IMR-90 (cell line): ENCODE data around the gene SLC23A2. TPM values are rescaled to one million over a fixed set of nuclear protein-coding genes. Genes with fewer than 3 reads are reported as not detected.
A peak's percentile ranks its signal among the peaks of the same experiment; 100 is the strongest.

Source experiments
- ATAC-seq: fragments of 200-7000 bp; cut with Tn5 transposase; 2 replicates; pipeline ENCODE4 v1.9.1; 2020; ENCODE audit warnings: low read depth, mild to moderate bottlenecking, moderate library complexity
- BruUV-seq: library from RNA; stranded (reverse); fragments of 400-500 nt; replicated peaks from 2 replicates; lab custom pipeline; 2021; lab: Mats Ljungman, UMichigan
- CTCF ChIA-PET: fragments of 300-600 bp; formaldehyde crosslinking; extraction: SDS; loops from one replicate; lab custom pipeline; 2021; ENCODE audit warnings: antibody characterized with exemption; lab: Yijun Ruan, JAX
- POLR2A ChIA-PET: fragments of 300-600 bp; sonication (Branson Sonifier 250); formaldehyde crosslinking; loops from one replicate; lab custom pipeline; 2022; ENCODE audit warnings: antibody characterized with exemption; ENCODE audit not compliant: unreplicated experiment; lab: Charles Lee
- DNase-seq: peaks from one replicate; pipeline ENCODE4 v3.0.0; 2013
- H2AFZ ChIP-seq: replicated peaks from 2 replicates; pipeline ENCODE3; 2013; ENCODE audit warnings: low read length, mild to moderate bottlenecking; ENCODE audit not compliant: poor library complexity
- H2AK5ac ChIP-seq: 2 replicates; pipeline ENCODE4 v1.6.1; 2013; ENCODE audit warnings: low read depth, low read length, inconsistent platforms
- H2AK9ac ChIP-seq: replicated peaks from 2 replicates; pipeline ENCODE3; 2013; ENCODE audit warnings: mild to moderate bottlenecking, low read depth, low read length, moderate library complexity; ENCODE audit not compliant: poor library complexity
- H2BK120ac ChIP-seq: 2 replicates; pipeline ENCODE4 v1.6.1; 2013; ENCODE audit warnings: low read depth, low read length, inconsistent platforms
- H2BK15ac ChIP-seq: 3 replicates; pipeline ENCODE4 v1.6.1; 2013; ENCODE audit warnings: low read depth, low read length, inconsistent platforms
- H2BK20ac ChIP-seq: 2 replicates; pipeline ENCODE4 v1.6.1; 2013; ENCODE audit warnings: low read depth, mild to moderate bottlenecking, inconsistent platforms, low read length, moderate library complexity
- H2BK5ac ChIP-seq: 2 replicates; pipeline ENCODE4 v1.6.1; 2013; ENCODE audit warnings: mild to moderate bottlenecking, low read depth, low read length, inconsistent platforms; ENCODE audit not compliant: poor library complexity, severe bottlenecking
- H3K14ac ChIP-seq: replicated peaks from 2 replicates; pipeline ENCODE4 v1.6.1; 2013; ENCODE audit warnings: low read depth, low read length, inconsistent platforms
- H3K18ac ChIP-seq: 2 replicates; pipeline ENCODE4 v1.6.1; 2013; ENCODE audit warnings: low read depth, low read length, control low read depth
- H3K23ac ChIP-seq: 2 replicates; pipeline ENCODE4 v1.6.1; 2013; ENCODE audit warnings: low read depth, low read length, inconsistent platforms
- H3K27ac ChIP-seq: 2 replicates; pipeline ENCODE4 v1.5.1; 2013; ENCODE audit warnings: mild to moderate bottlenecking, control low read depth, low read length; ENCODE audit not compliant: insufficient read depth
- H3K27me3 ChIP-seq: 2 replicates; pipeline ENCODE4 v1.6.1; 2013; ENCODE audit warnings: low read length; ENCODE audit not compliant: control insufficient read depth, insufficient read depth
- H3K36me3 ChIP-seq: 2 replicates; pipeline ENCODE4 v1.6.1; 2013; ENCODE audit warnings: low read length, mixed read lengths; ENCODE audit not compliant: control insufficient read depth, insufficient read depth
- H3K4ac ChIP-seq: 2 replicates; pipeline ENCODE4 v1.6.1; 2013; ENCODE audit warnings: low read depth, low read length, inconsistent platforms
- H3K4me1 ChIP-seq: 2 replicates; pipeline ENCODE4 v1.6.1; 2013; ENCODE audit warnings: low read length, mixed read lengths; ENCODE audit not compliant: control insufficient read depth, insufficient read depth
- H3K4me2 ChIP-seq: 2 replicates; pipeline ENCODE4 v1.6.1; 2013; ENCODE audit warnings: low read depth, mild to moderate bottlenecking, control low read depth, low read length, moderate library complexity
- H3K4me3 ChIP-seq: 2 replicates; pipeline ENCODE4 v1.5.1; 2013; ENCODE audit warnings: low read depth, mild to moderate bottlenecking, control low read depth, low read length, moderate library complexity; ENCODE audit not compliant: insufficient read depth
- H3K56ac ChIP-seq: 2 replicates; pipeline ENCODE4 v1.6.1; 2013; ENCODE audit warnings: low read length, inconsistent platforms; ENCODE audit not compliant: insufficient read depth; ENCODE audit errors: extremely low read depth
- H3K79me1 ChIP-seq, 2 experiments: 2 replicates each; pipeline ENCODE4 v1.6.1; 2013; ENCODE audit warnings: low read length in 2 of 2, inconsistent platforms in 1 of 2, low read depth in 1 of 2
- H3K9ac ChIP-seq: 2 replicates; pipeline ENCODE4 v1.6.1; 2013; ENCODE audit warnings: low read depth, low read length, control low read depth
- H3K9me1 ChIP-seq: 2 replicates; pipeline ENCODE4 v1.6.1; 2013; ENCODE audit warnings: low read length, inconsistent platforms; ENCODE audit not compliant: insufficient read depth
- H3K9me3 ChIP-seq: 2 replicates; pipeline ENCODE4 v1.6.1; 2013; ENCODE audit warnings: low read length; ENCODE audit not compliant: control insufficient read depth, insufficient read depth
- H4K20me1 ChIP-seq: 2 replicates; pipeline ENCODE4 v1.6.1; 2013; ENCODE audit warnings: low read length, inconsistent platforms; ENCODE audit not compliant: insufficient read depth
- H4K5ac ChIP-seq: 2 replicates; pipeline ENCODE4 v1.6.1; 2013; ENCODE audit warnings: mild to moderate bottlenecking, low read depth, low read length, control low read depth
- H4K8ac ChIP-seq, 2 experiments: 2 replicates each; pipeline ENCODE4 v1.6.1; 2013; ENCODE audit warnings: low read depth in 2 of 2, low read length in 2 of 2, control low read depth in 1 of 2, inconsistent platforms in 1 of 2
- H4K91ac ChIP-seq: 2 replicates; pipeline ENCODE4 v1.6.1; 2013; ENCODE audit warnings: low read depth, low read length, inconsistent platforms; ENCODE audit not compliant: insufficient read depth
- BHLHE40 ChIP-seq: fragments of 150-350 bp; IDR thresholded peaks from 2 replicates; pipeline ENCODE4 v1.6.1; 2016; ENCODE audit warnings: mild to moderate bottlenecking, low read depth, low read length
- CEBPB ChIP-seq: IDR thresholded peaks from 2 replicates; pipeline ENCODE4 v1.6.1; 2012; ENCODE audit warnings: low read depth, low read length, improper control_type of control experiment
- CHD1 ChIP-seq: IDR thresholded peaks from 2 replicates; pipeline ENCODE4 v1.6.1; 2012; ENCODE audit warnings: low read depth, low read length, improper control_type of control experiment
- FOS ChIP-seq: fragments of 150-350 bp; IDR thresholded peaks from 2 replicates; pipeline ENCODE4 v1.6.1; 2016; ENCODE audit warnings: low read depth, low read length
- MAFK ChIP-seq: IDR thresholded peaks from 2 replicates; pipeline ENCODE4 v1.6.1; 2012; ENCODE audit warnings: low read depth, low read length, improper control_type of control experiment
- MAZ ChIP-seq: IDR thresholded peaks from 2 replicates; pipeline ENCODE4 v1.6.1; 2012; ENCODE audit warnings: low read depth, mild to moderate bottlenecking, low read length, improper control_type of control experiment, moderate library complexity, borderline replicate concordance
- MXI1 ChIP-seq: IDR thresholded peaks from 2 replicates; pipeline ENCODE4 v1.6.1; 2012; ENCODE audit warnings: low read depth, mild to moderate bottlenecking, low read length, moderate library complexity, borderline replicate concordance
- NFE2L2 ChIP-seq: fragments of 150-350 bp; IDR thresholded peaks from 2 replicates; pipeline ENCODE4 v1.6.1; 2016; ENCODE audit warnings: low read depth, mild to moderate bottlenecking, low read length
- POLR2A ChIP-seq: IDR thresholded peaks from 2 replicates; pipeline ENCODE4 v1.6.1; 2012; ENCODE audit warnings: mild to moderate bottlenecking, low read depth, low read length
- RAD21 ChIP-seq: IDR thresholded peaks from 2 replicates; pipeline ENCODE4 v1.6.1; 2012; ENCODE audit warnings: low read length, improper control_type of control experiment
- RCOR1 ChIP-seq: IDR thresholded peaks from 2 replicates; pipeline ENCODE4 v1.6.1; 2012; ENCODE audit warnings: mild to moderate bottlenecking, low read length, improper control_type of control experiment; ENCODE audit not compliant: insufficient replicate concordance
- RFX5 ChIP-seq: IDR thresholded peaks from 2 replicates; pipeline ENCODE4 v1.8.0; 2012; ENCODE audit warnings: low read depth, mild to moderate bottlenecking, low read length, moderate library complexity
- SMC3 ChIP-seq: fragments of 150-350 bp; IDR thresholded peaks from 2 replicates; pipeline ENCODE4 v1.6.1; 2016; ENCODE audit warnings: low read depth, mild to moderate bottlenecking, antibody characterized with exemption, low read length, moderate library complexity
- WGBS, 2 experiments: methylation state at CpG; one replicate each; pipeline versions ENCODE4 v1.1.5 to v1.1.7; 2013; ENCODE audit warnings: missing lambda C conversion rate in 2 of 2; ENCODE audit not compliant: insufficient read length in 1 of 2; ENCODE audit errors: extremely low coverage in 2 of 2; 5-methylcytosine and 5-hydroxymethylcytosine counted together
- dilution Hi-C: fragments of 300-500 bp; cut with HindIII; formaldehyde crosslinking; loops from one replicate; pipeline ENCODE4 v1.14.3; 2018; ENCODE audit warnings: low sequenced_read_pairs; ENCODE audit not compliant: unreplicated experiment
- in situ Hi-C: fragments of 300-500 bp; cut with MboI; formaldehyde crosslinking; loops from 3 replicates; pipeline ENCODE4 v1.14.3; 2019; ENCODE audit warnings: low sequenced_read_pairs, inconsistent platforms, mixed read lengths
- intact Hi-C: fragments of 100-400 bp; cut with micrococcal nuclease; formaldehyde crosslinking; loops from 2 replicates; pipeline ENCODE4 v1.10.0; 2022
- polyA plus RNA-seq, 3 experiments: library from polyadenylated mRNA; depleted of rRNA; stranded (reverse); fragments of >200 nt; gene quantifications; 2 replicates each; pipeline ENCODE4 v1.2.3, GENCODE V29; 2012; ENCODE audit warnings: low replicate concordance in 1 of 3
- total RNA-seq: library from RNA; depleted of rRNA; stranded (reverse); fragments of >200 nt; gene quantifications from 2 replicates; pipeline ENCODE4 v1.2.3, GENCODE V29; 2012
- TF ChIP-seq, protein P1 (sequence below): fragments of 150-350 bp; IDR thresholded peaks from 2 replicates; pipeline ENCODE4 v1.6.1; 2016; ENCODE audit warnings: low read depth, mild to moderate bottlenecking, low read length, moderate library complexity, borderline replicate concordance
- TF ChIP-seq, protein P2 (sequence below): fragments of 150-350 bp; IDR thresholded peaks from 2 replicates; pipeline ENCODE4 v1.6.1; 2017; ENCODE audit warnings: mild to moderate bottlenecking, antibody characterized with exemption, low read length, low read depth
- TF ChIP-seq, protein P3 (sequence below): conservative IDR thresholded peaks from 2 replicates; pipeline ENCODE4 v1.5.1; 2012; ENCODE audit warnings: mild to moderate bottlenecking, low read depth, low read length, improper control_type of control experiment

SLC23A2 gene
- total and polyA plus RNA-seq, 2 of the 4 experiments (the other 2 are of a cell fraction): 10.2 to 14.4 TPM

DNA sequence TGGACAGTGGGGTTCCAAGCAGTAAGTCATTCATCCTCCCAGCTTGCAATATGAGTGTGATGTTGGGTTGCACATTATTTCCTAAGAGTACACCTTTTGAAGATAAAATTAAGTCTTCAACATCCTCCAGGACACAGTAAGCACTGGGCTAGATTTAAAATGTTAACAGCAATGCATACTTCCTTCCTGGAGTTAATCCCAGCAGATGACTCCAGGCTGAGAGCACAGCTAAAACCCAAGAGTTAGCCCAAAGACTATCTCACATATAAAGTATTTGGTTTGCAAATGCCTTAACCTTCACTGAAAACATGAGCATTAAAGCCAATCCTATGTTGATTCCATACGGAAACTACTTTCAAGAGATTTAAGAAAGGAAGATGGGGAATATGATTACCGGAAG lies 69.2 kb downstream of the SLC23A2 start:
- no peak overlapping the region for H3K4me2 ChIP-seq
- no peak overlapping the region for H2BK15ac ChIP-seq
- H3K27ac ChIP-seq: peak overlapping the region; percentile 52; the same call in 1 of the 2 replicates
- H3K14ac ChIP-seq: 0 out of 2 replicates have a peak overlapping the region, but pooled peaks have one; percentile 4
- H3K4me1 ChIP-seq: peaks cover 16% of the 10 kb centered on the region
- H2AFZ ChIP-seq: no peak overlapping the region
- no peak overlapping the region; the same call in 1 of the 2 replicates for H3K18ac ChIP-seq
- no peaks in the 10 kb centered on the region for H4K20me1 ChIP-seq
- BruUV-seq: no TSS peak
- no peaks in the 10 kb centered on the region for H3K9me3 ChIP-seq
- H3K9ac ChIP-seq: no peak overlapping the region
- no peak overlapping the region for H2BK20ac ChIP-seq
- no peak overlapping the region for H4K91ac ChIP-seq
- H3K36me3 ChIP-seq: peaks cover 4% of the 10 kb centered on the region
- POLR2A ChIA-PET: interaction anchor here (0.6 kb wide), 1 partner anchor 10 kb away, joined by 23 read pairs; no protein-coding TSS in a partner anchor
- H3K23ac ChIP-seq: no peak overlapping the region
- H2BK5ac ChIP-seq: peak overlapping the region; percentile 29
- peak overlapping the region; percentile 30; the same call in 1 of the 2 replicates for H3K4ac ChIP-seq
- H3K56ac ChIP-seq: no peak overlapping the region
- no peak overlapping the region for H4K8ac ChIP-seq
- H3K79me1 ChIP-seq: peaks cover 13 to 42% of the 10 kb centered on the region in 2 experiments
- CTCF ChIA-PET: no interaction called here
- H2BK120ac ChIP-seq: no peak overlapping the region; the same call in 1 of the 2 replicates
- H3K4me3 ChIP-seq: no peak overlapping the region
- H2AK9ac ChIP-seq: no peak overlapping the region
- in situ Hi-C loops (no loop called here), dilution Hi-C loops (no loop called here), intact Hi-C loops (no loop called here)
- no peaks in the 10 kb centered on the region for H3K27me3 ChIP-seq
- H3K9me1 ChIP-seq: peaks cover 21% of the 10 kb centered on the region; the same call in 1 of the 2 replicates
- peak; percentile 90 for ATAC-seq
- H4K5ac ChIP-seq: no peak overlapping the region
- DNase-seq: peak; percentile 55
- H2AK5ac ChIP-seq: 0 out of 2 replicates have a peak overlapping the region, but pooled peaks have one; percentile 17
- TF ChIP-seq RAD21: no peak
- TF ChIP-seq NFE2L2: no peak
- no peak for TF ChIP-seq FOS
- no peak for TF ChIP-seq MAZ
- TF ChIP-seq, protein P1, sequence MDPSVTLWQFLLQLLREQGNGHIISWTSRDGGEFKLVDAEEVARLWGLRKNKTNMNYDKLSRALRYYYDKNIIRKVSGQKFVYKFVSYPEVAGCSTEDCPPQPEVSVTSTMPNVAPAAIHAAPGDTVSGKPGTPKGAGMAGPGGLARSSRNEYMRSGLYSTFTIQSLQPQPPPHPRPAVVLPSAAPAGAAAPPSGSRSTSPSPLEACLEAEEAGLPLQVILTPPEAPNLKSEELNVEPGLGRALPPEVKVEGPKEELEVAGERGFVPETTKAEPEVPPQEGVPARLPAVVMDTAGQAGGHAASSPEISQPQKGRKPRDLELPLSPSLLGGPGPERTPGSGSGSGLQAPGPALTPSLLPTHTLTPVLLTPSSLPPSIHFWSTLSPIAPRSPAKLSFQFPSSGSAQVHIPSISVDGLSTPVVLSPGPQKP: no peak
- no peak for TF ChIP-seq CHD1
- TF ChIP-seq MAFK: no peak
- TF ChIP-seq SMC3: no peak
- no peak for TF ChIP-seq RCOR1
- TF ChIP-seq, protein P2, sequence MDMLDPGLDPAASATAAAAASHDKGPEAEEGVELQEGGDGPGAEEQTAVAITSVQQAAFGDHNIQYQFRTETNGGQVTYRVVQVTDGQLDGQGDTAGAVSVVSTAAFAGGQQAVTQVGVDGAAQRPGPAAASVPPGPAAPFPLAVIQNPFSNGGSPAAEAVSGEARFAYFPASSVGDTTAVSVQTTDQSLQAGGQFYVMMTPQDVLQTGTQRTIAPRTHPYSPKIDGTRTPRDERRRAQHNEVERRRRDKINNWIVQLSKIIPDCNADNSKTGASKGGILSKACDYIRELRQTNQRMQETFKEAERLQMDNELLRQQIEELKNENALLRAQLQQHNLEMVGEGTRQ: no peak
- TF ChIP-seq, protein P3, sequence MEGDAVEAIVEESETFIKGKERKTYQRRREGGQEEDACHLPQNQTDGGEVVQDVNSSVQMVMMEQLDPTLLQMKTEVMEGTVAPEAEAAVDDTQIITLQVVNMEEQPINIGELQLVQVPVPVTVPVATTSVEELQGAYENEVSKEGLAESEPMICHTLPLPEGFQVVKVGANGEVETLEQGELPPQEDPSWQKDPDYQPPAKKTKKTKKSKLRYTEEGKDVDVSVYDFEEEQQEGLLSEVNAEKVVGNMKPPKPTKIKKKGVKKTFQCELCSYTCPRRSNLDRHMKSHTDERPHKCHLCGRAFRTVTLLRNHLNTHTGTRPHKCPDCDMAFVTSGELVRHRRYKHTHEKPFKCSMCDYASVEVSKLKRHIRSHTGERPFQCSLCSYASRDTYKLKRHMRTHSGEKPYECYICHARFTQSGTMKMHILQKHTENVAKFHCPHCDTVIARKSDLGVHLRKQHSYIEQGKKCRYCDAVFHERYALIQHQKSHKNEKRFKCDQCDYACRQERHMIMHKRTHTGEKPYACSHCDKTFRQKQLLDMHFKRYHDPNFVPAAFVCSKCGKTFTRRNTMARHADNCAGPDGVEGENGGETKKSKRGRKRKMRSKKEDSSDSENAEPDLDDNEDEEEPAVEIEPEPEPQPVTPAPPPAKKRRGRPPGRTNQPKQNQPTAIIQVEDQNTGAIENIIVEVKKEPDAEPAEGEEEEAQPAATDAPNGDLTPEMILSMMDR: no peak
- TF ChIP-seq CEBPB: no peak
- TF ChIP-seq RFX5: no peak
- no peak for TF ChIP-seq BHLHE40
- no peak for TF ChIP-seq MXI1
- TF ChIP-seq POLR2A: no peak
- no CpG with 5 or more reads among the region's 2 CpGs for WGBS, 2 experiments
